Ovary (tissue), 3 donors: Measurements from ENCODE around the gene ARHGEF19.

ENCODE experiments used
- EP300 ChIP-seq: sonication (generic); formaldehyde crosslinking; IDR thresholded peaks from one replicate; pipeline ENCODE4 v1.6.1; 2017; ENCODE audit warnings: antibody characterized with exemption
- TF ChIP-seq, protein P1 (sequence below), 3 donors: fragments of 450-650 bp in 2 of 3; fragments of 200-600 bp in 1 of 3; IDR thresholded peaks; one replicate each; pipeline versions ENCODE4 v1.5.1 to v1.8.0; 2016 to 2022; ENCODE audit warnings: antibody characterized with exemption in 3 of 3, mild to moderate bottlenecking in 1 of 3
- donor health status: DM: no; HTN: no; CAD: no.

DNA sequence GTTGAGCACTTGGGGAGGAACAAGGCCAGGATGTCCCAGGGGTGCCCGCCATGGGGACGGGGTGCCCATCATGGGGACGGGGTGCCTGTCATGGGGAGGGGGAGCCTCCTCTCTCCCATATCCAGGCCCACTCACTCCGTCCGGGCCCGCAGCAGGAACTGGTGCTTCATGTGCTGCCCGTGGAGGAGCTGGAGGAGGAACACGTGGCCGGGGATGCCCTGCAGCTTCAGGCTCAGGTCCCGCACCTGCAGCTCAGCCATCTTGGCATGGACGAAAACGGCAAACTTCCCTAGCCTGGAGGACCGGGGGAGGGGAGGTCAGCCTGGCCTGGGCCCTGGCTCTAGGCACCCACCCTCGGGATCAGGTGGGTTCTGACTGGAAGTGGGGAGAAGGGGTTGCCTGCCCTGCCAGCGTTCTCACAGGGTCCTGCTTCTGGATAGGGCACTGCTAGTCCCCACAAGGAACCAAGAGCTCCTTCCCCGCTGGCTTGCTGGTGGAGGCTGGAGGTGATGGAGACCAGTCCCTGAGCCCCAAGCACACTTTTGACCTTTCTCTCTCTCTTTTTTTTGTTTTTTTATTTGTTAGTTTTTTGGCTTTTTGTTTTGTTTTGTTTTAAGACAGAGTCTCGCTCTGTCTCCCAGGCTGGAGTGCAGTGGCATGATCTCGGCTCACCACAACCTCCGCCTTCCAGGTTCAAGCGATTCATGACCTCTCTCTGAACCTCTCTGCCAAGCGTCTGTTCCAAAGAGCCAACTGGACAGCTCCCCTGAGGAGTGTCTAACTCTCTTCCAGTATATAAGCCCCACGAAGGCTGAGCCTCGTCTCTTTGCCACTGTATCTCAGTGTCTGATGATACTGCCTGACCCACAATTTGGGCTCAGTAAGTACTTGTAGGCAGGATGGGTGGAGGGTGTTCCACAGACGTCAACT lies 9.9 kb downstream of the ARHGEF19 start:
- TF ChIP-seq, protein P1, sequence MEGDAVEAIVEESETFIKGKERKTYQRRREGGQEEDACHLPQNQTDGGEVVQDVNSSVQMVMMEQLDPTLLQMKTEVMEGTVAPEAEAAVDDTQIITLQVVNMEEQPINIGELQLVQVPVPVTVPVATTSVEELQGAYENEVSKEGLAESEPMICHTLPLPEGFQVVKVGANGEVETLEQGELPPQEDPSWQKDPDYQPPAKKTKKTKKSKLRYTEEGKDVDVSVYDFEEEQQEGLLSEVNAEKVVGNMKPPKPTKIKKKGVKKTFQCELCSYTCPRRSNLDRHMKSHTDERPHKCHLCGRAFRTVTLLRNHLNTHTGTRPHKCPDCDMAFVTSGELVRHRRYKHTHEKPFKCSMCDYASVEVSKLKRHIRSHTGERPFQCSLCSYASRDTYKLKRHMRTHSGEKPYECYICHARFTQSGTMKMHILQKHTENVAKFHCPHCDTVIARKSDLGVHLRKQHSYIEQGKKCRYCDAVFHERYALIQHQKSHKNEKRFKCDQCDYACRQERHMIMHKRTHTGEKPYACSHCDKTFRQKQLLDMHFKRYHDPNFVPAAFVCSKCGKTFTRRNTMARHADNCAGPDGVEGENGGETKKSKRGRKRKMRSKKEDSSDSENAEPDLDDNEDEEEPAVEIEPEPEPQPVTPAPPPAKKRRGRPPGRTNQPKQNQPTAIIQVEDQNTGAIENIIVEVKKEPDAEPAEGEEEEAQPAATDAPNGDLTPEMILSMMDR (IDR thresholded peaks at IDR 0.05): no peak
- no peak for TF ChIP-seq EP300
